HEK293T (cell line): Measurements from ENCODE around the gene ISM1.

Experiments
- CTCF ChIA-PET: fragments of 350-600 bp; formaldehyde crosslinking; extraction: SDS; loops from one replicate; lab custom pipeline; 2021; ENCODE audit warnings: antibody characterized with exemption, inconsistent platforms; lab: Yijun Ruan, JAX
- POLR2A ChIA-PET: fragments of 350-600 bp; formaldehyde crosslinking; extraction: SDS; loops from one replicate; lab custom pipeline; 2020; ENCODE audit warnings: antibody characterized with exemption, inconsistent platforms; lab: Yijun Ruan, JAX
- DNase-seq: peaks from one replicate; pipeline ENCODE4 v3.0.0; 2012; ENCODE audit warnings: mixed read lengths; ENCODE audit errors: extremely low spot score
- ARNT ChIP-seq: fragments of 450-650 bp; IDR thresholded peaks from 2 replicates; pipeline ENCODE4 v1.6.1; 2017; ENCODE audit warnings: mild to moderate bottlenecking
- BHLHE40 ChIP-seq: fragments of 450-650 bp; IDR thresholded peaks from 2 replicates; pipeline ENCODE4 v1.6.1; 2016; ENCODE audit warnings: mild to moderate bottlenecking, moderate library complexity, borderline replicate concordance
- CTBP1 ChIP-seq: fragments of 450-650 bp; IDR thresholded peaks from 2 replicates; pipeline ENCODE4 v1.6.1; 2016; ENCODE audit warnings: borderline replicate concordance
- ELF4 ChIP-seq: fragments of 450-650 bp; IDR thresholded peaks from 2 replicates; pipeline ENCODE4 v1.6.1; 2017; ENCODE audit warnings: antibody characterized with exemption
- FOXA1 ChIP-seq: fragments of 450-650 bp; IDR thresholded peaks from 2 replicates; pipeline ENCODE4 v1.6.1; 2016; ENCODE audit warnings: mild to moderate bottlenecking
- FOXK2 ChIP-seq: fragments of 450-650 bp; IDR thresholded peaks from 2 replicates; pipeline ENCODE4 v1.6.1; 2016; ENCODE audit warnings: mild to moderate bottlenecking
- FOXM1 ChIP-seq: fragments of 450-650 bp; IDR thresholded peaks from 2 replicates; pipeline ENCODE4 v1.6.1; 2017; ENCODE audit warnings: mild to moderate bottlenecking, borderline replicate concordance
- HDGF ChIP-seq: fragments of 450-650 bp; IDR thresholded peaks from 2 replicates; pipeline ENCODE4 v1.6.1; 2017; ENCODE audit warnings: antibody characterized with exemption, borderline replicate concordance
- L3MBTL2 ChIP-seq: fragments of 450-650 bp; conservative IDR thresholded peaks from 2 replicates; pipeline ENCODE4 v1.6.1; 2016; ENCODE audit warnings: mild to moderate bottlenecking
- LEF1 ChIP-seq: fragments of 450-650 bp; IDR thresholded peaks from 2 replicates; pipeline ENCODE4 v1.6.1; 2017; ENCODE audit warnings: mild to moderate bottlenecking, borderline replicate concordance
- NFRKB ChIP-seq: fragments of 450-650 bp; IDR thresholded peaks from 2 replicates; pipeline ENCODE4 v1.6.1; 2016; ENCODE audit warnings: mild to moderate bottlenecking, moderate library complexity
- SP1 ChIP-seq: fragments of 450-650 bp; IDR thresholded peaks from 2 replicates; pipeline ENCODE4 v1.6.1; 2017
- SUZ12 ChIP-seq: fragments of 450-650 bp; IDR thresholded peaks from 2 replicates; pipeline ENCODE4 v1.6.1; 2016; ENCODE audit warnings: mild to moderate bottlenecking
- TARDBP ChIP-seq: fragments of 450-650 bp; IDR thresholded peaks from 2 replicates; pipeline ENCODE4 v1.6.1; 2016
- ZNF384 ChIP-seq: fragments of 450-650 bp; IDR thresholded peaks from 2 replicates; pipeline ENCODE4 v1.6.1; 2016
- TF ChIP-seq, protein P1 (sequence below): fragments of 450-650 bp; IDR thresholded peaks from 2 replicates; pipeline ENCODE4 v1.6.1; 2016

ISM1 gene

DNA sequence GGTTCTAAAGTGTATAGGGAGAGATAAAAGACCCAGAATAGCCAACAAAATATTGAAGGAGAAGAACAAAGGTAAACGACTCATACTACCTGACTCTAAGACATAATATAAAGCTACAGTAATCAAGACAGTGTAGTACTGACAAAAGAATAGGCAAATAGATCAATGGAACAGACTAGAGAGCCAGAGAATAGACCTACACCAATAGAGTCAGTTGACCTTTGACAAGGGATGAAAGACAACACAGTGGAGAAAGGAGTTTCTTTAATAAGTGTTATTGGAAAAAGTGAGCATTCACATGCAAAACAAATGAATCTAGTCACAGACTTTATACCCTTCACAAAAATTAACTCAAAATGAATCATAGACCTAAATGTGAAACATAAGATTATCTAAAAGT lies 96.4 kb downstream of the ISM1 start:
- TF ChIP-seq LEF1 (no peak), ZNF384 (no peak), SUZ12 (no peak), ELF4 (no peak), ARNT (no peak), CTBP1 (no peak), L3MBTL2 (no peak), SP1 (no peak), HDGF (no peak), NFRKB (no peak), FOXA1 (no peak), BHLHE40 (no peak), TARDBP (no peak), FOXK2 (no peak), FOXM1 (no peak)
- TF ChIP-seq, protein P1, sequence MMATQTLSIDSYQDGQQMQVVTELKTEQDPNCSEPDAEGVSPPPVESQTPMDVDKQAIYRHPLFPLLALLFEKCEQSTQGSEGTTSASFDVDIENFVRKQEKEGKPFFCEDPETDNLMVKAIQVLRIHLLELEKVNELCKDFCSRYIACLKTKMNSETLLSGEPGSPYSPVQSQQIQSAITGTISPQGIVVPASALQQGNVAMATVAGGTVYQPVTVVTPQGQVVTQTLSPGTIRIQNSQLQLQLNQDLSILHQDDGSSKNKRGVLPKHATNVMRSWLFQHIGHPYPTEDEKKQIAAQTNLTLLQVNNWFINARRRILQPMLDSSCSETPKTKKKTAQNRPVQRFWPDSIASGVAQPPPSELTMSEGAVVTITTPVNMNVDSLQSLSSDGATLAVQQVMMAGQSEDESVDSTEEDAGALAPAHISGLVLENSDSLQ = no peak
- ChIA-PET POLR2A (no interaction called here), CTCF (no interaction called here)
- DNase-seq = no peak

DNA sequence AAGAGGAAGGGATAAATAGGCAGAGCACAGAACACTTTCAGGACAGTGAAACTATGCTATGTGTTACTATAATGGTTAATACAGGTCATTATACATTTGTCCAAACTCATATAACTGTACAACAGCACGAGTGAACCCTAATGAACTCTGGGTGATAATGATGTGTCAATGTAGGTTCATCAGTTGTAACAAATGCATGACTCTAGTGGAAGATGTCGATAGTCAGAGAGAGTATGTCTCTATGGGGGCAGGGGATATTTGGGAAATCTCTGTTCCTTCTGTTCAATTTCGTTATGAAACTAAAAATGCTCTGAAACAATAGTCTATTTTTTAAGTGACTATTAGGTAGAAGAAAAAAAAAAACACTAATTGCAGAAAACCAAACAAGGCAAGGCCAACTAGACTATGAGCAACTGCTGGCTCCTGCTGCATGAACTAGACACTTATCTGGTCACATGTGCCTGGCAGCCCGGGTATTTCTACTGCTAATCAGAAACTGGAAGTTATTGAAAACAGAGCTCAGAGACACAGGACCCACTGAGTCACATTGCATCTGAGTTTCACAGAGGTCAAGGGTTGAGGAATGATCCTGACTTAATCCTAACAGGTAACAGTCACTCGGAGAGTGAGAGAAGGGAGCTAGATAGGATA lies 97.9 kb downstream of the ISM1 start:
- POLR2A ChIA-PET = no interaction called here
- TF ChIP-seq L3MBTL2 (no peak), NFRKB (no peak), ELF4 (no peak), ARNT (no peak), BHLHE40 (no peak), FOXM1 (no peak), FOXA1 (no peak), HDGF (no peak), ZNF384 (no peak), LEF1 (no peak), FOXK2 (no peak), SUZ12 (no peak), TARDBP (no peak), SP1 (no peak), CTBP1 (no peak)
- TF ChIP-seq, protein P1 = no peak
- DNase-seq = no peak
- CTCF ChIA-PET = no interaction called here

DNA sequence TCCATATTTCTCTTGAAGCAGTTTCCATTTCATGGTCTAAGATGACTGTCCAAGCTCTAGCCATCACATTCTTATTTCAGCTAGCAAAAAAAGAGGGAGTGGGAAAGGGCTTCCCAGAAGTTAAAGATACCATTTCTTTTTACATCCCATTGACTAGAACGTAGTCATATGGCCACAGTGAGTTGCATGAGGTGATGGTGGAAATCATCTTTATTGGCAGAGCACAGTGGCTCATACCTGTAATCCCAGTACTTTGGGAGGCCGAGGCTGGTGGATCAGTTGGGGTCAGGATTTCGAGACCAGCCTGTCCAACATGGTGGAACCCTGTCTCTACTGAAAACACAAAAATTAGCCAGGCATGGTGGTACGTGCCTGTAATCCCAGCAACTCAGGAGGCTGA lies 99.6 kb downstream of the ISM1 start:
- ChIA-PET POLR2A (no interaction called here), CTCF (no interaction called here)
- no peak for TF ChIP-seq CTBP1
- no peak for TF ChIP-seq FOXA1
- no peak for TF ChIP-seq BHLHE40
- no peak for TF ChIP-seq NFRKB
- no peak for TF ChIP-seq SP1
- TF ChIP-seq L3MBTL2 = no peak
- no peak for DNase-seq

DNA sequence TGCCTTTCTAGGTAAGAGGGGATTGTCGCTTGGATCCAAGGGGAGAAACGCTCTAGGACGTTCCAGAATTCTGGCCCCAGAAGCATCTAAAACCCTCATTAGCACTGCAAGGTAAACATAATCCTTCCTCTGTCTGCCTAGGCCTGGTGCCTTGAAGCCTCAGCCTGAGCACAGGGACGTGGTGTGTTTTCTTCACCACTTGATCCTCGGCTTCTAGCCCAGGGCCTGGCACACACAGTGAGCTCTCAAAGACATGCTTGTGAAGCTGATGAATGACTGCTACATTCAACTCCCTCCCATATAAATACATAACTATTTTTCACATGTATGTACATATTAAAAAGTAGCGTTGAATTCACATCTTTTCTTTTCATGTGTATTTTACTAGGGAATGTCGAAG lies 100.3 kb downstream of the ISM1 start:
- no peak for DNase-seq
- ChIA-PET POLR2A (no interaction called here), CTCF (no interaction called here)
- TF ChIP-seq BHLHE40 = no peak
- TF ChIP-seq ELF4 = no peak
- no peak for TF ChIP-seq TARDBP
- TF ChIP-seq SP1 = no peak
- TF ChIP-seq HDGF = no peak

DNA sequence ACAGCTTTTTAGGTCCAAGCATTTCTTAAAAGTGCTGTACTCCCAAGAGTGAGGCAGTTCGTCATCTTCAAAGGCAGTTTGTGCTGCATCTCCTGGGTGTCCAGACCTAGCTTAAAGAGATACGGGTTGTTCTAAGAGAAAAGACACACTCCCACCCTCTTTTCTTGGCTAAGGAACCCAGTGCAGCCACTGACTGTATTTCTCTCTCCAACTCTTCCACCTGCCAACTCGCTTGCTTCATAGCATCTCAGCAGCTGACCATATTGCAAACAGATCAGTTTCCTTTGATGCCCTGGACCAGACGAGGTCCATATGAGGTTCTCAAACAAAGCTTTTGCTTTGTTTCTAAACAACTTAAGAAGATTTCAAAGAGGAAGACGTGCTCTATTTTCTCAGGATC lies 101.1 kb downstream of the ISM1 start:
- CTCF ChIA-PET = no interaction called here
- DNase-seq = no peak
- POLR2A ChIA-PET = no interaction called here
- TF ChIP-seq TARDBP (no peak), FOXM1 (no peak), LEF1 (no peak), SUZ12 (no peak), NFRKB (no peak), L3MBTL2 (no peak), ZNF384 (no peak), SP1 (no peak), FOXK2 (no peak), ELF4 (no peak), CTBP1 (no peak), BHLHE40 (no peak), ARNT (no peak), HDGF (no peak)
- TF ChIP-seq, protein P1 = no peak

DNA sequence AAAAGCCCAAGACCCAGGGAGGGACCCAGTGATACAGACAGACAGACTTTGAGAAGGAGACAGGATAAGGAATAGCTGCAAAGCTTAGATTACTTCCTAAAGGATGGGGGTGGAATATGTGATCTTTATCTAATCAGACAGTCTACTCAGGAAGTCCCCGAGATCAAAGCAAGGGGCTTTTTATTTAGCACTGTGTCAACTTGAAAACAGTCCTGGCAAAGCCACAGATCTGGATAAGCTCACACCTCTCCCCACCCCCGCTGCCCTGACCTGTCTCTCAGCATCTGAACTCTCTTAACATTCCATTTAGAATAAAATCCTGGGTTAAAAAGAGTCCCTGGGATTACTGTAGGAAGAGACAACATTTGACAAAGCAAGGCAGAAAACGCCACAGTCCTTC lies 101.5 kb downstream of the ISM1 start:
- POLR2A ChIA-PET = no interaction called here
- TF ChIP-seq L3MBTL2 = no peak
- TF ChIP-seq, protein P1 = no peak
- no peak for TF ChIP-seq ZNF384
- no peak for TF ChIP-seq NFRKB
- no peak for TF ChIP-seq ELF4
- no peak for TF ChIP-seq BHLHE40
- no peak for TF ChIP-seq TARDBP
- CTCF ChIA-PET = no interaction called here
- no peak for DNase-seq
